Astrocyte (in vitro differentiated cells and primary cell): ENCODE results near the gene CNTNAP2.

Experiments used
- EZH2 ChIP-seq: IDR thresholded peaks from 2 replicates; pipeline ENCODE4 v1.6.1; 2012; ENCODE audit warnings: mild to moderate bottlenecking, low read length, inconsistent platforms; ENCODE audit not compliant: insufficient read depth
- TF ChIP-seq, protein P1 (sequence below): IDR thresholded peaks from 2 replicates; pipeline ENCODE4 v1.5.1; 2011; ENCODE audit warnings: low read depth, mild to moderate bottlenecking, inconsistent platforms, low read length, moderate library complexity; ENCODE audit not compliant: insufficient read depth

DNA sequence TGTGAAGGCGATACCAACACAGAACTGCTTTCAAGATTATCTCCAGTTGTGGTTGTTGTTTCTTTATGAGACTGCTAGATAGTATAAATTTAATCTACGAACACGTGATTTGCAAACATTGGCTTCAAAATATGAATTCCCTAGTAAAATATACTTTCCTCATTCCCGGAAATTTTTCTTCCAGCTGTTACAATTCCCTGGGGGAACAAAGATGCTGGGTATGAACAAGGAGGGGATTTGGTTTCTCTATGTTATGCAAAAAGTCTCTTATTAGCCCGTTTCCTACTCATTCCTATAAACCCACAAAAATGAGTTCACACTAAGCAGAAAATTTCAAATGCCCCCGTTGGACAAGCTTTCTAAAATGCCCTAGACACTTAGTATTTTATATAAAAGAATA is 928.3 kb downstream of the CNTNAP2 start:
- TF ChIP-seq, protein P1, sequence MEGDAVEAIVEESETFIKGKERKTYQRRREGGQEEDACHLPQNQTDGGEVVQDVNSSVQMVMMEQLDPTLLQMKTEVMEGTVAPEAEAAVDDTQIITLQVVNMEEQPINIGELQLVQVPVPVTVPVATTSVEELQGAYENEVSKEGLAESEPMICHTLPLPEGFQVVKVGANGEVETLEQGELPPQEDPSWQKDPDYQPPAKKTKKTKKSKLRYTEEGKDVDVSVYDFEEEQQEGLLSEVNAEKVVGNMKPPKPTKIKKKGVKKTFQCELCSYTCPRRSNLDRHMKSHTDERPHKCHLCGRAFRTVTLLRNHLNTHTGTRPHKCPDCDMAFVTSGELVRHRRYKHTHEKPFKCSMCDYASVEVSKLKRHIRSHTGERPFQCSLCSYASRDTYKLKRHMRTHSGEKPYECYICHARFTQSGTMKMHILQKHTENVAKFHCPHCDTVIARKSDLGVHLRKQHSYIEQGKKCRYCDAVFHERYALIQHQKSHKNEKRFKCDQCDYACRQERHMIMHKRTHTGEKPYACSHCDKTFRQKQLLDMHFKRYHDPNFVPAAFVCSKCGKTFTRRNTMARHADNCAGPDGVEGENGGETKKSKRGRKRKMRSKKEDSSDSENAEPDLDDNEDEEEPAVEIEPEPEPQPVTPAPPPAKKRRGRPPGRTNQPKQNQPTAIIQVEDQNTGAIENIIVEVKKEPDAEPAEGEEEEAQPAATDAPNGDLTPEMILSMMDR: no peak
- no peak for TF ChIP-seq EZH2
